Smooth muscle cell (in vitro differentiated cells): ENCODE measurements around the gene MEFV. TPM values are rescaled to one million over a fixed set of nuclear protein-coding genes. Genes with fewer than 3 reads are reported as not detected.

Experiments
- DNase-seq: peaks from one replicate; lab custom pipeline; 2025; ENCODE audit not compliant: unreplicated experiment; lab: John Stamatoyannopoulos, UW
- H2AFZ ChIP-seq: fragments of 200-600 bp; sonication (generic); 2 replicates; pipeline ENCODE4 v1.6.0; 2016; ENCODE audit warnings: antibody characterized with exemption, low read depth, mild to moderate bottlenecking
- H3F3A ChIP-seq: fragments of 200-600 bp; sonication (generic); 2 replicates; pipeline ENCODE4 v1.6.0; 2017; ENCODE audit warnings: antibody characterized with exemption, low read depth
- H3K27ac ChIP-seq: fragments of 200-600 bp; sonication (generic); 2 replicates; pipeline ENCODE4 v1.5.1; 2016; ENCODE audit warnings: low read depth, mild to moderate bottlenecking
- H3K27me3 ChIP-seq: fragments of 200-600 bp; sonication (generic); 2 replicates; pipeline ENCODE4 v1.6.1; 2016; ENCODE audit warnings: low read depth, mild to moderate bottlenecking
- H3K36me3 ChIP-seq: fragments of 200-600 bp; sonication (generic); 2 replicates; pipeline ENCODE4 v1.5.1; 2016; ENCODE audit warnings: low read depth
- H3K4me1 ChIP-seq: fragments of 200-600 bp; sonication (generic); 2 replicates; pipeline ENCODE4 v1.5.1; 2016; ENCODE audit warnings: low read depth
- H3K4me2 ChIP-seq: fragments of 200-600 bp; sonication (generic); 2 replicates; pipeline ENCODE4 v1.6.0; 2016; ENCODE audit warnings: mild to moderate bottlenecking
- H3K4me3 ChIP-seq: fragments of 200-600 bp; sonication (generic); 2 replicates; pipeline ENCODE4 v1.5.1; 2016; ENCODE audit warnings: mild to moderate bottlenecking
- H3K79me2 ChIP-seq: fragments of 200-600 bp; sonication (generic); 2 replicates; pipeline ENCODE4 v1.6.0; 2016; ENCODE audit warnings: low read depth, mild to moderate bottlenecking
- H3K9ac ChIP-seq: fragments of 200-600 bp; sonication (generic); 2 replicates; pipeline ENCODE4 v1.6.0; 2016; ENCODE audit warnings: low read depth
- H3K9me3 ChIP-seq: fragments of 200-600 bp; sonication (generic); replicated peaks from 2 replicates; pipeline ENCODE4 v1.5.1; 2016; ENCODE audit warnings: low read depth
- H4K20me1 ChIP-seq: fragments of 200-600 bp; sonication (generic); 2 replicates; pipeline ENCODE4 v1.6.0; 2016; ENCODE audit warnings: low read depth
- WGBS: methylation state at CpG from one replicate; pipeline ENCODE4 v1.1.7; 2016; ENCODE audit warnings: low lambda C conversion rate; 5-methylcytosine and 5-hydroxymethylcytosine counted together
- polyA plus RNA-seq: library from polyadenylated mRNA; unstranded; fragments of >200 nt; fragmentation: Nextera tagmentation; extraction: Ambion mirVana; gene quantifications from 2 replicates; pipeline ENCODE4 v1.2.1, GENCODE V29; 2016
- total RNA-seq: library from RNA; depleted of rRNA; stranded (reverse); fragments of >200 nt; gene quantifications from 2 replicates; pipeline ENCODE4 v1.2.3, GENCODE V29; 2014
- TF ChIP-seq, protein P1 (sequence below): fragments of 200-600 bp; sonication (generic); IDR thresholded peaks from 2 replicates; pipeline ENCODE4 v1.5.1; 2017; ENCODE audit warnings: borderline replicate concordance, mild to moderate bottlenecking, antibody characterized with exemption; ENCODE audit not compliant: insufficient read depth, poor library complexity, severe bottlenecking

MEFV gene
- total and polyA plus RNA-seq, 2 experiments from 2014 or later = not detected

DNA sequence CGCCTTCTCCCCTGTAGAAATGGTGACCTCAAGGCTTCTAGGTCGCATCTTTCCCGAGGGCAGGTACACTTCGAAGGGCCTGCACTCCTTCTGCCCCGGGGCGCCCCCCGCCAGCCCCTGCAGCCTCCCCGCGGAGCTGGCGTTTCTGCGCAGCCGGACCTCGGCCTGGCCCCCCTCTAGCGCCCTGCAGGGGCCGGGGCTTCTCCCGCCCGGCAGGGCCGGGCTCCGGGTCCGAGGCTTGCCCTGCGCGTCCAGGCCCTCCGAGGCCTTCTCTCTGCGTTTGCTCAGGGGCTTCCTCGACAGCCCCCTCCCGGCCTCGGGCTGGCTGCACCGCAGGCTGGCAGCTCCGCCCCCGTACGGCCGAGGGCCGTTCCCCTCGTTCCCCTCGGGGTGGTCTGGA, 2.1 kb downstream of the MEFV start:
- TF ChIP-seq, protein P1, sequence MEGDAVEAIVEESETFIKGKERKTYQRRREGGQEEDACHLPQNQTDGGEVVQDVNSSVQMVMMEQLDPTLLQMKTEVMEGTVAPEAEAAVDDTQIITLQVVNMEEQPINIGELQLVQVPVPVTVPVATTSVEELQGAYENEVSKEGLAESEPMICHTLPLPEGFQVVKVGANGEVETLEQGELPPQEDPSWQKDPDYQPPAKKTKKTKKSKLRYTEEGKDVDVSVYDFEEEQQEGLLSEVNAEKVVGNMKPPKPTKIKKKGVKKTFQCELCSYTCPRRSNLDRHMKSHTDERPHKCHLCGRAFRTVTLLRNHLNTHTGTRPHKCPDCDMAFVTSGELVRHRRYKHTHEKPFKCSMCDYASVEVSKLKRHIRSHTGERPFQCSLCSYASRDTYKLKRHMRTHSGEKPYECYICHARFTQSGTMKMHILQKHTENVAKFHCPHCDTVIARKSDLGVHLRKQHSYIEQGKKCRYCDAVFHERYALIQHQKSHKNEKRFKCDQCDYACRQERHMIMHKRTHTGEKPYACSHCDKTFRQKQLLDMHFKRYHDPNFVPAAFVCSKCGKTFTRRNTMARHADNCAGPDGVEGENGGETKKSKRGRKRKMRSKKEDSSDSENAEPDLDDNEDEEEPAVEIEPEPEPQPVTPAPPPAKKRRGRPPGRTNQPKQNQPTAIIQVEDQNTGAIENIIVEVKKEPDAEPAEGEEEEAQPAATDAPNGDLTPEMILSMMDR = no peak
- Histone ChIP-seq H2AFZ (no peak overlapping the region), H3K4me3 (no peak overlapping the region), H3F3A (no peaks in the 10 kb centered on the region), H3K9ac (no peak overlapping the region), H4K20me1 (no peaks in the 10 kb centered on the region), H3K36me3 (no peaks in the 10 kb centered on the region), H3K27ac (no peak overlapping the region), H3K27me3 (no peaks in the 10 kb centered on the region), H3K9me3 (no peaks in the 10 kb centered on the region), H3K79me2 (no peaks in the 10 kb centered on the region), H3K4me1 (no peaks in the 10 kb centered on the region), H3K4me2 (no peak overlapping the region)
- WGBS = 89% methylated on average over 20 of the region's 35 CpGs
- no peak for DNase-seq

DNA sequence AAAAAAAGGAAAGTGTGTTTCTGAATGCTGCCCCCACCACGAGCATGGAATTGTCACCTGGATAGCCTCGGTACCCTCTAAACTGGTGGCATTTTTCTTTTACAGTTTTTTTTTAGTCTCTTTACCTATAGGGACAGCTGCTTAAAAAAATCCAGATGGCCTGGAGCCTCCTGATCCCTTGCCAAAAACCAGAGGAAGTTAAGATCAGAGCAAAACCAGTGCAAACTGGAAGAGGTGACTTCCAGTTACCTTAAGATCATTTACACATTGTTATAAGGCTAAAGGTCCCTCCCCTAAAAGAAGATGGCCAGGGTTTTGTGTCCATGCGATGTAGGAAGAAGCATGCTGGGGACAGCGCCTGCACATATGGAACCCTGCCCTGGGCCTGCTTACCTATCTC, 3.5 kb downstream of the MEFV start:
- H3K4me1 ChIP-seq = no peaks in the 10 kb centered on the region
- no peaks in the 10 kb centered on the region for H3K36me3 ChIP-seq
- H3F3A ChIP-seq = no peaks in the 10 kb centered on the region
- no peaks in the 10 kb centered on the region for H3K27me3 ChIP-seq
- no peak overlapping the region for H3K9ac ChIP-seq
- no peak for DNase-seq
- no peak overlapping the region for H3K4me3 ChIP-seq
- no peak overlapping the region for H3K4me2 ChIP-seq
- H2AFZ ChIP-seq = no peak overlapping the region
- no peak overlapping the region for H3K27ac ChIP-seq
- H4K20me1 ChIP-seq = no peaks in the 10 kb centered on the region
- H3K79me2 ChIP-seq = no peaks in the 10 kb centered on the region
- TF ChIP-seq, protein P1 = no peak
- H3K9me3 ChIP-seq = no peaks in the 10 kb centered on the region
- WGBS = 88% methylated on average over 4 of the region's 4 CpGs

DNA sequence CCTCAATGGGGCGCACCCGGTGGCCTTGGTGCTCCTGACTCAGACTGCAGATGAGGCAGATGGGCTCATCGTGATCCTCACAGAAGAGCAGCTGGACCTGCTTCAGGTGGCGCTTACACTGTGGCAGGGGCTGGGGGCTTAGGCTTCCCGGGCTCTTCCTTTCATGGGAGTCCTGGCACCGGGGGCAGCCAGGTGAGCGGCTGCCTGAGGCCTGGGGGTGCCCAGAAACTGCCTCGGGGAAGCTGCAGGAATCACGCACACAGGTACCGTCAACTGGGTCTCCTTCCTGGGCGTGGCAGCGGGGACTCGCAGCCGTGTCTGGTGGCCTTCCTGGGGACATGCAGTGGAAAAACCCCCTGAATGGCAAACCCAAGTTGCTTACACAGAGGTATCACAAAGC, 7.0 kb downstream of the MEFV start:
- H3K4me2 ChIP-seq = no peak overlapping the region
- no peaks in the 10 kb centered on the region for H3K27me3 ChIP-seq
- H2AFZ ChIP-seq = no peak overlapping the region
- DNase-seq = no peak
- no peak overlapping the region for H3K27ac ChIP-seq
- no peaks in the 10 kb centered on the region for H3K79me2 ChIP-seq
- H3K4me1 ChIP-seq = no peaks in the 10 kb centered on the region
- no peak overlapping the region for H3K9ac ChIP-seq
- WGBS = 86% methylated on average over 12 of the region's 14 CpGs
- no peaks in the 10 kb centered on the region for H4K20me1 ChIP-seq
- H3K9me3 ChIP-seq = no peaks in the 10 kb centered on the region
- H3K4me3 ChIP-seq = no peak overlapping the region
- H3F3A ChIP-seq = no peaks in the 10 kb centered on the region
- TF ChIP-seq, protein P1 = no peak
- H3K36me3 ChIP-seq = no peaks in the 10 kb centered on the region

DNA sequence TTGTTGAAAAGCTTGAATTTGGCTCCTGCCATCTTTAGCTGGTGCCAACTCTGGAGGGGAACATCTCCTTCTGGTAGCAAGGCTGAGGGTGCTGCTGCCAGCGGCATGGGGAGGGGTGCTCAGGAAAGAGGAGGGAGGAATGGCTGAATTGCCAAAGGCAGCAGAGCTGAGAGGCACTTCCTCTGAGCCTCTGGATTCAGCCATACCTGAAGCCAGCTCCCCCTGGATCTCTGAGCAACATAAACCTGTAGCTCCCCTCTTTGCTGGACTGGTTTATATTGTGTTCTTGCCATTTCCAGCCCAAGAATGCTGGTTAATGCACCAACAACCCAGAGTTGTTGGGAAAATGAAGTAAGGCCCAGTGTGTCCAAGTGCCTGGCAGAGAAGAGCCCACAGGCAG, 7.4 kb downstream of the MEFV start:
- no peaks in the 10 kb centered on the region for H3K79me2 ChIP-seq

More for the DNA sequence above, 7.4 kb downstream of the MEFV start:
- Histone ChIP-seq H3K4me3 (no peak overlapping the region), H4K20me1 (no peaks in the 10 kb centered on the region), H3K27me3 (no peaks in the 10 kb centered on the region), H3K27ac (no peak overlapping the region), H2AFZ (no peak overlapping the region), H3K36me3 (no peaks in the 10 kb centered on the region), H3F3A (no peaks in the 10 kb centered on the region), H3K4me2 (no peak overlapping the region), H3K9me3 (no peaks in the 10 kb centered on the region), H3K4me1 (no peaks in the 10 kb centered on the region), H3K9ac (no peak overlapping the region)
- TF ChIP-seq, protein P1 = no peak
- WGBS = 89% methylated on average over 1 of the region's 1 CpG
- DNase-seq = no peak
